GM18909 (cell line): ENCODE measurements around the gene FAM184A.

ENCODE experiments used
- ATAC-seq: cut with Tn5 transposase; IDR thresholded peaks from one replicate; pipeline ENCODE4 v1.9.1; 2021; ENCODE audit warnings: mild to moderate bottlenecking; ENCODE audit not compliant: unreplicated experiment, poor library complexity

Gene FAM184A

DNA sequence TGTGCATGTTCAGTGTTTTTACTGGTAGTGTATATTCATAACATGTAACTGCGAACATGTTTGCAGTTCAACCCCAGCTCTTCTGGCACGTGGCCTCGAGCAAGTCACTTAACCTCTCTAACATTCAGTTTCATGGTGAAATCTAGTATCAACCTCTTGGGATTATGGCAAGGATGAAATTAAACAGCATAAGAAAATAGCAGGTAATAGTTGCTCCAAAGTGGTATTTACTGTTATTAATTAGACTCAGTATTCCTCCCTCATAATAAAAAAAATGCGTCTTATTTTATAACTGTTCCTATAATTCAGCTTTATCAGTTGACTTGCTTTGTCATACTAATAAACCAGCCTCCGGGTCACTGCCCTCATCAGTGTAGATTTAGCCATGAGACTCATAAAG lies 15.0 kb downstream of the FAM184A start:
- ATAC-seq, result no peak

DNA sequence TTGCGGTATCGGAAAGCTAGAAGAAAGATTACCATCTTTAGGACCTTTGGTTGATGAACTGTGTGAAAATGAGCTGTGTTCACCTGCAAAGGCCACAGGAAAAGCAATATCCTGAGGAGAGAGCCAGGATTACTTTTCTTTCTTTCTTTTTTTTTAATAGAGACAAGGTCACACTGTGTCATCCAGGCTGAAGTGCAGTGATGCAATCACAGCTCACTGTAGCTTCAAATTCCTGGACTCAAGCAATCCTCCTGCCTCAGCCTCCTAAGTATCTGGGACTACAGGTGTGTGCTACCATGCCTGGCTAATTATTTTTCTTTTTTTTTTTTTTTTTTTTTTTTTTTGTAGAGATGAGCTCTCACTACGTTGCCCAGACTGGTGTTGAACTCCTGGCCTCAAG lies 17.2 kb downstream of the FAM184A start:
- ATAC-seq, result no peak

DNA sequence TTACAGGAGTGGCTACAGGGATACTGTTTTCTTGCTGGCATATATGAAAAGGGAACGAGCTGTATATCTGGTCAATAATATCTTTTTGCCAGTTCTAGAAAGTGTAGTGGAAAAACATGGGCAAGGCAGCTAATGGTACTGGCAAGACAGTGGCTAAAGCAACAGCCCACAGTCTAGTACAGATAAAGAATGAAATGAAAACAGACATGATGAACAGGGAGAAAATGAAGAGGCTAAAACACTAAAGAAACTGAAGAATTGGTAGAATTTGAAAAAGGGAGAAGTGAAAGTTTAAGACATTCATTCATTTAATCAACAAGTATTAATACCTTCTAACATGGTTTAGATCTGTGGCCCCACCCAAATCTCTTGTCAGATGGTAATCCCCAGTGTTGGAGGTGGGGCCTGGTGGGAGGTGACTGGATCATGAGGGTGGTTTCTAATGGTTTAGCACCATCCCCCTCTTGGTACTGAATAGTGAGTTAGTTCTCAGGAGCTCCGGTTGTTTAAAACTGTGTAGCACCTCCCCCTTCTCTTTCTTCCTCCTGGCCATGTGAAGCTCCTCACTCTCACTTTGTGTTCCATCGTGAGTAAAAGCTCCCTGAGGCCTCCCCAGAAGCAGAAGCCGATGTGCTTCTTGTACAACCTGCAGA lies 18.1 kb downstream of the FAM184A start:
- no peak for ATAC-seq

DNA sequence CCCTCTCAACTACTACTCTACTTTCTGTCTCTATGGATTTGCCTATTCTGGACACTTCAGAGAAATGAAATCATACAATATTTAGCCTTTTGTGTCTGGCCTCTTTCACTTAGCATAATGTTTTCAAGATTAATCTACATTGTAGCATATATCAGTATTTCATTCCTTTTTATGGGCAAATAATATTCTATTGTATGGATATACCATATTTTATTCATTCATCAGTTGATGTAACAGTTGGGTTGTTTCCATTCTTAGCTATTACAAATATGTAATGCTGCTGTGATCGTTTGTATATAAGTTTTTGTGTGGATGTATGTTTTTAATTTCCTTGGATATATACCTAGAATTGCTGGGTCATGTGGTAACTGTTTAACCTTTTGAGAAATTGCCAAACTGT lies 23.4 kb downstream of the FAM184A start:
- no peak for ATAC-seq

DNA sequence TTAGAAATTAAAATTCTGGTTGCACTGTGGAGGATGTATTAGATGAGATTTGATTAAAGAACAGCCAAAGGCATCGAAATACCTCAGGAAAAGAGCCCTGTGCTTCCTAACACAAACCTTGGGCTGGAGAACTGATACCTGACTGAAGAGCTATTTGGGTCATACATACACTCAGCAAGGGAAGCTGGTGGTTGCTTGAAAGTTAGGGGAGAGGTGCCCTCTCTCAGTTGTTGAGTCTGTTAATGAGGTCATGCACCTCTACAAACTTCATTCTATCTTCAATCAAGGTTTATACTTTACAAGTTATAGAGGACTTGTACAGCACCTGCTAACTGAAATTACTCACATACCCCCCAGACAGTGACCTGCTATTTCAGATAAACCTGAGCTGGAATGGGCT lies 25.5 kb downstream of the FAM184A start:
- no peak for ATAC-seq

DNA sequence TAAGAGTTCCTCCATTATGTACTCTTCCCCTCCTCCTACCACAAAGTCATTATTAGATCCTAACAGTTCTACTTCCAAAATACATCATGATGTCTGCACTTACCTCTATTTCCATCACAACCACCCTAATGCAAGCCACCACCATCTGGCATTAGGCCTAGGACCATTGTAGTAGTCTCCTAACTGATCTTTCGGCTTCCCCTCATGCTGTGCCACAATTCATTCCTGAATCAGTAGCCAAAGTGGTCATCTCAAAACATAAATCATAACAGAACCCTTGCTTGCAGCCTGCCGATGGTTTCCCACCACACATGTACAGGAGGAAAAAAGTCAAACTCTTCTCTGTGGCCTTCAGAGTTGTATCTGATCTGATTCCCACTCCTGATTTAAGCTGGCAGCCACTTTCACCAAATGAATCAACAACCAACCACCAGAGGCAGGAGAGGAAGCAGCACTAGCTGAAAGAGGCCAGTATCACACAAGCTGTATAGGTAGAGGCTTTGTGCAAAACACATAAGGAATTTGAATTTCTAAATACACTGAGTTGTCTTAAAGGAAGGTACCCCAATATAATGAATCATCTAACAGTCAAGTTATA lies 26.1 kb downstream of the FAM184A start:
- no peak for ATAC-seq

DNA sequence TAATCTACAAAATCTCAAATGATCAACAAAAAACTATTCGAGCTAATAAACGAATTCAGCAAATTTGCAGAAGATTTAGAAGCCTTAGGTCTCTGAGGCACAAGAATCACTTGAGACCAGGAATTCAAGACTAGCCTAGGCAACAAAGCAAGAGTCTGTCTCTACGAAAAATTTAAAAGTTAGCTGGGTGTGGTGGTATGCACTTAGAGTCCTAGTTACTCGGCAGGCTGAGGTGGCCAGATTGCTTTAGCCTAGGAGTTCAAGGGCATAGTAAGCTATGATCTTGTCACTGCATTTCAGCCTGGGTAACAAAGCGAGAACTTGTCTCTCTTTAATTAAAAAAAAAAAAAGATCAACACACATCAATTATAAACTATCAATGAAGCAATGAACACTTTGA lies 34.2 kb downstream of the FAM184A start:
- no peak for ATAC-seq

DNA sequence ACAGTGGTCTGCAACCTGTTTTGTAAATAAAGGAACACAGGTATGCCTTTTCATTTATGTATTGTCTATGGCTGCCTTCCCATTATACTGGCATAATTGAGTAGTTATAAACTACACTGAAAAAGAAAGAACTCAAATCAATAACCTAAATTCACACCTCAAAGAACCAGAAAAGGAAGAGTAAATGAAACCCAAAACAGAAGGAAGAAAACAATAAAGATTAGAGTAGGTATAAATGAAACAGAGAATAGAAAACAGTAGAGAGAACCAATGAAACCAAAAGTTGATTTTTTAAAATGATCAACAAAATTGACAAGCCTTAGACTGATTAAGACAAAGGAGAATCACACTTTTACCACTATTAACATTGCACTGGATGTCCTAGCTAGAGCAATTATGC lies 34.7 kb downstream of the FAM184A start:
- peak; percentile 61 for ATAC-seq

DNA sequence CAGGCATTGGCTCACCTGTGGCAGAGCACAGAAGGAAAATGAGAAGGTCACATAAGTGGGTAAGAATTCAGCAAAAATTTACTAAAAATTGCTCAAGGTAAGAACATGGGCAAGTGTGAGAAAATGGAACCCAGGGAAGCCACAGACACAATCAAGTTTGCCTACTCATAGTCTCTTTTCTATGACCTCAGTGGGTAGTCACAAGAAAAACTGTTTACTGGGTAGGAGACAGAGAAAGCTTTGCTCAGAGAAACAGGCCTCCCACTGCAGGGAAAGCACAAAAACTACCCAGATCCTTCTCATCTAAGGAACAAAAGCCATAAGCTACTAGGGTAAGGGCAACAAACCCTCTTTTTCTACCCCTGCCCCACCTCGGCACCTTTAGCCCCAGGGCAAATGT lies 35.2 kb downstream of the FAM184A start:
- no peak for ATAC-seq

DNA sequence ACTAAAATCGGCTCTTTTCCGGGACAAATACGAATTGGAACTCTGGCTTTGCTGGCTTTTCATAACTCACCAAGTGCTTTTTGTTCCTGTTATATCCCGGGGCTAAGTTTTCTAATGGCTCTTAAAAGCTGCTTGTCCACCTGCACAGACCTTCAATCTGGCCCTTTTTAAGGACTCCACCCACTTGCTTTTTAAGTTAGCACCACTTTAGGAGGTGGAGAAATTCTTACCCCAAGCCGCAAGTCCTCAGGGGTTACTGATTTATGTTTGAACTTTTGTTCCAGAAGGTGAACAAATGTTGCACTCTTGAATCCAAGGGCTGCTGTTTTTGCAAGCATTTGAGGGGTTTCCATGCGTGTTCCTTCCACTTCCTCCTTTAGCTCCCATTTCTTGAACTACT lies 37.8 kb downstream of the FAM184A start:
- no peak for ATAC-seq

DNA sequence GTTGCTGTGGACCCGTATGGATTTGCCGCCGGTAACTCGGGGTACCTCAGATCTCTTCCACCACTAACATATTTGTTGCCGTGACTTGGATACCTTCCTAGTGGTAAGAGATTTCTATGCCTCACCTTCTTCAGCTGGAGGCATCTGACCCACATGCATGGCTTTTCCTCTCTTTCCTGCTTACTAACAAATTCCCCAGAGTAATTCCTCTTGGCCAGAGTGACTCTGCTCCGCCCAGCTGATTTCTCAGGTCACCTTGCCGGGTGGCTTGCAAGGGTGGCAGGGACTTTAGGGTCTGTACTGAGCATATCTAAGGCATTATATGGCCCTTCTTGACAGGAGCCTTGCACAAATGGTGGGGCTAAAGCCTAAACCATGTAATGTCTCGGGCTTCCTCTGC lies 38.2 kb downstream of the FAM184A start:
- ATAC-seq, result no peak

DNA sequence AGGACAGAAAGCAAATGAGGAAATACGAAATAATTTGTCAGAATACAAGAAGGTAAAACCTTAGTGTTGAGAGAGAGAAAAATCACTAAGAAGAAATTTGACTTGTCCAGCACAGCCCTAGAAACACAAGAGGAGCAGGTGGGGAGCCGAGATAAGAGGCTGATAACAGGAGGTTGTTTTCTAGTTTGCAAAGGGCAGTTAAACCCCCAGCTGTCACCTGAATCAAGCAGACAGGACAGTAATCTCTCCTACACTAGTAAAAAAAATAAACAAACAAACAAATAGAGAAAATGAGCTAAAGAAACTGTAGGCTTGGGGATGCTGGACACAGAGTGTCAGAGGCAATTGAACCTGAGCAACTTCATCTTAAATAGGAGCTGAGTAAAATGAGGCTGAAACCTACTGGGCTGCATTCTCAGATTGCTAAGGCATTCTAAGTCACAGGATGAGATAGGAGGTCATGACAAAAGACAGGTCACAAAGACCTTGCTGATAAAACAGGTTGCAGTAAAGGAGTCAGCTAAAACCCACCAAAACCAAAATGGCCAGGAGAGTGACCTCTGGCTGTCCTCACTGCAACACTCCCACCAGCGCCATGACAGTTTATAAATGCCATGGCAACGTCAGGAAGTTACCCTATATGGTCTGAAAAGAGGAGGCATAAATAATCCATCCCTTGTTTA lies 40.4 kb downstream of the FAM184A start:
- no peak for ATAC-seq

DNA sequence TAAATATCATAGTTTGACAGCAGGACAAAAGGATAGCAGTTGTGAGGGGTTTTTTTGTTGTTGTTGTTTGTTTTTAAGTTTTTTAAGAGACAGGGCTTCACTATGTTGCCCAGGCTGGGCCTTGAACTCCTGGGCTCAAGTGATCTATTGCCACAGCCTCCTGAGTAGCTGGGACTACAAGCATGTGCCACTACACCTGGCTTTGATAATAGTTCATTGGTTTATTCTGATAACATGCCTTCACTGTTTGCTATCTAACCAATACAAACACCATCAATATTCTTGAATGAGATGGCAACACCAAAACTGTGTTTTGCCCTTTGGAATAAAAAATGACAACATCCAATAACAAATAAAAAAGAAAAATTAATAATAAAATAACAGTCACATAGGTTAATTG lies 41.2 kb downstream of the FAM184A start:
- no peak for ATAC-seq

DNA sequence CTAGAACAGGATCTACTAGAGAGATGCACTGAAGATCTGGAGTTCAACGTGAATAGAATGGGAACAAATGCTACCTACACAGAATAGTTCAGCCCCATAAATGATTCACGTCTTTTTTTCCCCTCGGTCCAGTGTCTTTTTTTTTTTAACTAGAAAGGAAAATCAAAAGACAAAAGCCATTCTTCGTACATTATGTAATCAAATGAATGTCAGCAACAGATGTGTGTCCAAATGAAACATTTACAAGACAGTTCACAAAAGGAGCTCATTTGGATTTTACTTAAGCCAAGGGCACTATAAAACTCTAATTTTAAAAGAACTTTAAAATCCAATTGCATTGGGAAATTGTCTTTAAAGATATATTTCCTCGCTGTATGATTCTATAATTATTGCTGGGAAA lies 42.4 kb downstream of the FAM184A start:
- ATAC-seq, result no peak

DNA sequence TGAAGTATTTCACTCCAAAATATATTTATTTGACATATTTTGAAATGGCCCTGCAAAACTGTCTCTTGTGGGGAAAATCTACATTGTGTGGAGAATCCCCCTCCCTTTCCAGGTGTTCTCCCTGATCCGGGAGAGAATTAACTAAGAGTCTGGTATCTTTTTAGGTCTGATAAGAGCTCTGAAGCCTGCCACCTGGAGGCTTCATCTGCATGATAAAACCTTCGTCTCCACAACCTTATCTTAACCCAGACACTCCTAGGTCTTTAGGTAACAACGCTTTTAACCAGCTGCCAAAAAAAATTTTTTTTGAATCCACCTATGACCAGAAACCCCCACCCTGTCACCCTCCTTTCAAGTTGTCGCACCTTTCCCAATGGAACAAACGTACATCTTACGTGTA lies 43.0 kb downstream of the FAM184A start:
- no peak for ATAC-seq

DNA sequence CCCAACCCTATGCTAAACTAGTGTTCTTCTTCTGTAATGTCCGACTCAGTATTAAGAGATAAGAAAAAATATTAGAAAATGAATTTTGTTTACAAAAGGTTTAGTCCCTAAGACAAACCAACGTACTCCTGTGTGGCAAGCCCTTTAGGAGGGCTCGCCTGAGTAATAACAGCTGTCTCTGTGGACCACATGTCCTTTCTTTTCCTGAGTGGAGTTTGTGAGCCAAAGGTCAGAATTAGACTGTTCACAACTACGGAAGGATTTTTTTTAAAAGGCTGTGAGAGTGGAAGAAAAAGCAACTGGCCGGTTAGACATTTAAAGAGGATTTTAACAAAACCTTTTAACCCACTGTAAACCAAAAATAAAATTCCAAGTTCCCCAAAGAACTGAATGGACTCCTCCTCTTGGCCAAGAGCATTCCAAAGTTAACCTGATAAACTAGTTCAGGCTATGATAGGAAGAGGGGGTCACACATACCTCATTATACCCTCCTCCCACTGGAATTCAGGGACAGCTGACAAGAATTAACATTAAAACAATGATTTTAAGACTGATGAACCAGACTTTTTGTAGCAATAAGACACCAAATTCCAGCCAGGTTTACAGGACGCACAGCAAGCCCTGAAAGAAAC lies 43.5 kb downstream of the FAM184A start:
- ATAC-seq, result no peak

DNA sequence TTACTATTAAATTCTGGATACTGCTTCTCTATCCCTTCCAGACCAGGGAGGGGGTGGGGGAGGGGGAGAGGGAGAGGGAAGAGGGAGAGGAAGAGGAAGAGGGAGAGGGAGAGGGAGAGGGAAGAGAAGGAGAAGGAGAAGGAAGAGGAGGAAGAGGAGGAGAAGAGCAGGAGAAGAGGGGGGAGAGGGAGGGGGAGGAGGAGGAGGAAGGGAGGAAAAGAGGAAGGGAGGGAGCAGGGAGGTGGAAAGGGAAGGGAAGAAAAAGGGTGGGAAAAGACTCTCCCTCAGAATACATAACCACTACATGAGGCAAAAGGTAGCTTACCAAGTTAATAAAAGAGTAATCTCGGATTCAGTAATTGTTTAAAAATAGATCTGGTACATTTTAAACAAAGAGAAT lies 46.0 kb downstream of the FAM184A start:
- no peak for ATAC-seq

DNA sequence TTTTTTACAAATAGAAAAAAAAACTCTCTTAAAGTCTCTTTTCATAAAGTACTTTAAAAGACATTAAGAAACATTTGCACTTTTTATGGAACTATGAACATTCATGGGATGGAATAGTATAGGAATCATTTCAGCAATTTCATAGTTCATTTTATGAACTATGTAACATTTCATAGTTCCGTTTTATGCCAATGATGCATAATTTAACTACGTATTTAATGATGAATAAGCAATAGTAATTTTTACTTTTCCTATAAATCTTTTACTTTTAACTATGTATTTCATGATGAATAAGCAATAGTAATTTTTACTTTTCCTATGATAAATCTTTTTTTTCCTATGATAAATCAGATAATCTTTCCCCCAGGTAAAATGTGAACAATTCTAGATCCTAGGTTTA lies 47.7 kb downstream of the FAM184A start:
- no peak for ATAC-seq

DNA sequence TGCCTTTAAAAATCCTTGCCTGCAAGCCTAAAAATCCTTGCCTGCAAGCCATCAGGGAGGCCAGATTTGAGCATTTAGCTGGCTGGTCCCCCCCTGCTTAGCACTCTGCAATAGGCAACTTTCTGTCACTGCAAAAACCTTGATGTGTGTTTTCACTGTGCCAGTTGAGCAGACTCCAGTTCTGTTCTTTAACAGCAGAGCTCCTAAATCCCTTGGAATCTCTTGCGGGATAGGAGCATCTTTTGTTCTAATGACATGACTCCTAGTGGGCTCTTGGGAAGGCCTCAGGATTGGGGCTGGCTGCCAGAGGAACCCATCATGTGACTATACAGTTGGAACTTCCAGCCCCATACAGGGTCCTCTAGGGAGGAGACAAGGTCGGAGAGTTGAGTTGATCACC lies 50.4 kb downstream of the FAM184A start:
- ATAC-seq, result no peak

DNA sequence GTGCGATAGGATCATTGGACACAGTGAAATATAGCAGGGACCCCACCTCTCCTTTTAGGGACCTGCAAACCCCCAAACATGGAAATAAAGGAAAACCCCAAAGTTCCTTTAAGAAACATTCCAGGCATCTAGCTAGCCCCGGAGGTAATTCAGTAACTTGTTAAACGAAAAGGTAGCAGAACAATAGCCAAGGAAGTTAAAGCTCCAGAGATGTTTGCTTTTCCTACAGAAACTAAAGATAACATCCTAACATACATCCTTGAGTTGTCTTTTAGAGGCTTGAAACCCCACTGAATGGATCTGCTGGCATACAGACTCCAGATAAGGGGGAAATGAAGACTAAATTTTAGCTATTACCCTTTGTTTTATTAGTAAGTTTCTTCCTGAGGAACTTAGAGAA lies 51.0 kb downstream of the FAM184A start:
- no peak for ATAC-seq

DNA sequence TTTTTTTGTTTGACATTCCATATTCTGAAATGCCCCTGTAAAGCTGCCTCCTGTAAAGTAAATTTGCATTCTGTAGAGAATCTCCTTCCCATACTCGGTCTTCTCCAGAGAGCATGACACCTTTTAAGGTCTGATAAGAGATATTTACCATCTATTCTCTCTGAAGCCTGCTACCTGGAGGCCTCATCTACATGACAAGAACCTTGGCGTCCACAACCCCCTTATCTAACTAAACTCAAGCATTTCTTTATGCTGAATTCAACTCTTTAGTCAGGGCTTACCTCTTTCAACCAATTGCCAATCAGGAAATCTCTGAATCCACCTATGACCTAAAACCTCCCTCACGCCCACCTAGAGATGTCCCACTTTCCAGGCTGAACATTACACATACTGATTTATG lies 51.6 kb downstream of the FAM184A start:
- no peak for ATAC-seq

DNA sequence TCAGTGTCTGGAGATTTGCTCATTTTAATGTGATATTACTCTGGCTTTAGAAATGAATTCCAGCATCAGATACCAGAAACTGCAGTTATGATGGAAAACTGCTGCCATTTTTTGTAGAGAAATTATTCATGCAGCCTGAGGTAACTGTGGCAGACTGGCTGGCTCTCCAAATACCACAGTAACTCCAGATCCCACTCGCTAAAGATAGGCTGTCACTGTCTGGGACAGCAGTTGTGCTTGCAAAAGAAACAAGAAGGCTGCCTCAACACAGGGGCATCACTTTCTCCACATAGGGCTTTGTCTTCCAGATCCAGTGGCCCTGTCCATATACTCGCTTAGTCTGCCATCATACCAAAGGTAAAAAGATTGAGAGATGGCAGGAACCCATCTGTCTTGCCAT lies 52.7 kb downstream of the FAM184A start:
- no peak for ATAC-seq
